ENCODE results near the gene CYSRT1.
"Not testable (repeated sequence)": the region's sequence is repeated elsewhere in the genome, so short reads cannot be mapped to it uniquely, and the experiment has no call there.

CYSRT1 gene

GRCh38 chr9:137255448-137256114 lies 30.6 kb downstream of the CYSRT1 start:
- TF ChIP-seq CTCF (IDR thresholded peaks at IDR 0.05; ENCODE audit: low read depth, low read length, missing control alignments): no peak
- H3K27me3 ChIP-seq (replicated peaks): no peaks in the 10 kb centered on the region
- peaks cover 14% of the 10 kb centered on the region for H3K36me3 ChIP-seq (replicated peaks)
- peak overlapping the region; percentile 27 for H3K27ac ChIP-seq
- peak overlapping the region; percentile 92 for H3K4me3 ChIP-seq (ENCODE audit: low read depth, low read length)
- in situ Hi-C loops (cut with HindIII; ENCODE audit: low pct_ligation_motif_present, low sequenced_read_pairs): no loop called here
- DNase-seq: no peak

DNA sequence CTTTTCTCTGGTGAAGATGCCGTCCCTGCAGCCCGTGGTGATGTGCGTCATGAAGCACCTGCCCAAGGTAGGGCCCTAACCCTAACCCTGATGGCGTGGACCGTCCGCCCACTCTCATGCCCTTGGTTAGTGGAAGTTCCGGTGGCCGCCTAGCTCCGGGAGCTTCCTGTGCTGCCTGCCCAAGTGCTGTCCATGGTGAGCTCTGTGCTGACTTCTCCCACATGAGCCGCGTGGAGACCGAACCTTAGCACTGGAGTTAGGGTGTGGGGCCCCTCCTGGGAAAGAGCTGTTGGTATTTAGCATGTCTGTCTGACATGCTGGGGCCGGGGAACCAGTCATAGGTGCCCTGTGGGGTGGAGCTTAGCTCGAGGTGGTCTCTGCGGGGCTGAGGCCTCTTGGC lies 31.4 kb downstream of the CYSRT1 start:
- no peak overlapping the region for H3K27ac ChIP-seq
- H3K4me3 ChIP-seq (ENCODE audit: low read depth, low read length): peak overlapping the region; percentile 92
- TF ChIP-seq CTCF (IDR thresholded peaks at IDR 0.05; ENCODE audit: low read depth, low read length, missing control alignments): no peak
- no peaks in the 10 kb centered on the region for H3K27me3 ChIP-seq (replicated peaks)
- DNase-seq: no peak
- in situ Hi-C loops (cut with HindIII; ENCODE audit: low pct_ligation_motif_present, low sequenced_read_pairs): no loop called here
- peaks cover 14% of the 10 kb centered on the region for H3K36me3 ChIP-seq (replicated peaks)

- in situ Hi-C loops (cut with HindIII; ENCODE audit: low pct_ligation_motif_present, low sequenced_read_pairs): no loop called here
- DNase-seq: no peak
- no peaks in the 10 kb centered on the region for H3K27me3 ChIP-seq (replicated peaks)
- no peak for TF ChIP-seq CTCF (IDR thresholded peaks at IDR 0.05; ENCODE audit: low read depth, low read length, missing control alignments)
- peak overlapping the region; percentile 92 for H3K4me3 ChIP-seq (ENCODE audit: low read depth, low read length)
- no peak overlapping the region for H3K27ac ChIP-seq
- peaks cover 14% of the 10 kb centered on the region for H3K36me3 ChIP-seq (replicated peaks)
Observed at GRCh38 chr9:137256856-137257255, 31.9 kb downstream of the CYSRT1 start.

GRCh38 chr9:137262173-137262908 lies 37.4 kb downstream of the CYSRT1 start:
- peak; percentile 55 for TF ChIP-seq CTCF (IDR thresholded peaks at IDR 0.05; ENCODE audit: low read depth, low read length, missing control alignments)
- H3K4me3 ChIP-seq (ENCODE audit: low read depth, low read length); H3K27me3 ChIP-seq (replicated peaks); in situ Hi-C loops (cut with HindIII; ENCODE audit: low pct_ligation_motif_present, low sequenced_read_pairs); DNase-seq; H3K27ac ChIP-seq: not testable (repeated sequence)
- peaks cover 29% of the 10 kb centered on the region for H3K36me3 ChIP-seq (replicated peaks)

DNA sequence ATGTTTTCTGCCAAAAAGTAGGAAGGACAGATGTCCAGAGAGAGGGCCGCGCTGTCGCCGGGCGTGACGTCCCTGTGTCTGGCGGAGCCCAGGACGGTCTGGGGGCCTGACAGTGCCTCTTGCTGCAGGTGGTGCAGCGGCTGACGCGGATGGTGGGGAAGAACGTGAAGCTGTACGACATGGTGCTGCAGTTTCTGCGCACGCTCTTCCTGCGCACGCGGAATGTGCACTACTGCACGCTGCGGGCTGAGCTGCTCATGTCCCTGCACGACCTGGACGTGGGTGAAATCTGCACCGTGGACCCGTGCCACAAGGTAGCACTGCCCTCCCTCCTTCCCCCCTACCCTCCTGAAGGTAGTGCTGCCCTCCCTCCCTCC lies 37.9 kb downstream of the CYSRT1 start:
- Histone ChIP-seq H3K36me3 (replicated peaks) (peaks cover 32% of the 10 kb centered on the region), H3K4me3 (ENCODE audit: low read depth, low read length) (no peak overlapping the region), H3K27me3 (replicated peaks) (no peaks in the 10 kb centered on the region), H3K27ac (no peak overlapping the region)
- DNase-seq: no peak
- TF ChIP-seq CTCF (IDR thresholded peaks at IDR 0.05; ENCODE audit: low read depth, low read length, missing control alignments): no peak
- in situ Hi-C loops (cut with HindIII; ENCODE audit: low pct_ligation_motif_present, low sequenced_read_pairs): no loop called here
